ENCODE results near the gene TRAM2.

The TRAM2 gene

GRCh38 chr6:52577022-52577777 is at the start of gene TRAM2:
TRAM2 (minus strand) TSS chr6:52577060; CDS start chr6:52576915, 145 bp downstream.
- DNase-seq, result peak; percentile 87

- no peak for DNase-seq
Measured at GRCh38 chr6:52622810-52623209, 46.0 kb upstream of the TRAM2 start.

- no peak for DNase-seq
Measured at GRCh38 chr6:52621631-52622030, 44.8 kb upstream of the TRAM2 start.

- DNase-seq, result no peak
Measured at GRCh38 chr6:52620906-52621190, 44.0 kb upstream of the TRAM2 start.

GRCh38 chr6:52620055-52620905 is 43.4 kb upstream of the TRAM2 start:
- no peak for DNase-seq

GRCh38 chr6:52617087-52617486 is 40.2 kb upstream of the TRAM2 start:
- DNase-seq, result no peak

- peak; percentile 64 for DNase-seq
Measured at GRCh38 chr6:52616059-52616690, 39.3 kb upstream of the TRAM2 start.

GRCh38 chr6:52612336-52613054 is 35.6 kb upstream of the TRAM2 start:
- no peak for DNase-seq

- DNase-seq, result no peak
Measured at GRCh38 chr6:52611833-52612232, 35.0 kb upstream of the TRAM2 start.

- peak; percentile 46 for DNase-seq
Measured at GRCh38 chr6:52610745-52611355, 34.0 kb upstream of the TRAM2 start.

- DNase-seq, result no peak
Measured at GRCh38 chr6:52610011-52610410, 33.2 kb upstream of the TRAM2 start.

- no peak for DNase-seq
Measured at GRCh38 chr6:52605610-52606185, 28.8 kb upstream of the TRAM2 start.

- DNase-seq, result peak; percentile 79
Measured at GRCh38 chr6:52603000-52603795, 26.3 kb upstream of the TRAM2 start.

- DNase-seq, result no peak
Measured at GRCh38 chr6:52598824-52599190, 21.9 kb upstream of the TRAM2 start.

- peak; percentile 85 for DNase-seq
Measured at GRCh38 chr6:52598123-52598823, 21.4 kb upstream of the TRAM2 start.

GRCh38 chr6:52597738-52598122 is 20.9 kb upstream of the TRAM2 start:
- no peak for DNase-seq

GRCh38 chr6:52596371-52597028 is 19.6 kb upstream of the TRAM2 start:
- DNase-seq, result peak; percentile 77

GRCh38 chr6:52595796-52596130 is 18.9 kb upstream of the TRAM2 start:
- no peak for DNase-seq

- peak; percentile 93 for DNase-seq
Measured at GRCh38 chr6:52595000-52595795, 18.3 kb upstream of the TRAM2 start.

GRCh38 chr6:52594221-52594620 is 17.4 kb upstream of the TRAM2 start:
- no peak for DNase-seq
